ENCODE results near the gene CEP43. TPM values are rescaled to one million over a fixed set of nuclear protein-coding genes. Genes with fewer than 3 reads are reported as not detected.

Gene CEP43
- total and polyA plus RNA-seq, 2 of the 8 experiments (the other 6 are each of a cell fraction or from before 2014, with no cell fraction given), result 12.0 to 31.2 TPM

- TF ChIP-seq CHD7 (IDR thresholded peaks at IDR 0.05; ENCODE audit: insufficient replicate concordance, low read length) (no peak), TCF12 (IDR thresholded peaks at IDR 0.05; ENCODE audit: low read depth, low read length) (no peak), TAF1 (IDR thresholded peaks at IDR 0.05; ENCODE audit: low read depth, low read length) (no peak), CEBPB (IDR thresholded peaks at IDR 0.05; ENCODE audit: low read depth, low read length) (no peak), NANOG (IDR thresholded peaks at IDR 0.05; ENCODE audit: insufficient read depth, low read depth, low read length, poor library complexity, severe bottlenecking) (no peak), SP2 (IDR thresholded peaks at IDR 0.05; ENCODE audit: low read length) (no peak), RAD21 (IDR thresholded peaks at IDR 0.05 in 1 of 2, conservative IDR thresholded peaks at IDR 0.05 in 1 of 2; ENCODE audit: low read depth in 2 of 2, low read length in 2 of 2) (no peak), HDAC6 (IDR thresholded peaks at IDR 0.05; ENCODE audit: low read depth, low read length) (no peak), PHF8 (conservative IDR thresholded peaks at IDR 0.05; ENCODE audit: low read depth, low read length) (no peak), RFX5 (IDR thresholded peaks at IDR 0.05; ENCODE audit: borderline replicate concordance, low read depth, low read length) (no peak), RXRA (IDR thresholded peaks at IDR 0.05; ENCODE audit: insufficient read depth, low read depth, low read length) (no peak), KDM5A (IDR thresholded peaks at IDR 0.05; ENCODE audit: low read length) (no peak)
These were observed 1.6 kb downstream of the CEP43 start (continued) for GRCh38 chr6:167000759-167001158.
